ENCODE data around the gene MYH6.
"Not testable (repeated sequence)": the region's sequence is repeated elsewhere in the genome, so short reads cannot be mapped to it uniquely, and the experiment has no call there.

MYH6 gene

DNA sequence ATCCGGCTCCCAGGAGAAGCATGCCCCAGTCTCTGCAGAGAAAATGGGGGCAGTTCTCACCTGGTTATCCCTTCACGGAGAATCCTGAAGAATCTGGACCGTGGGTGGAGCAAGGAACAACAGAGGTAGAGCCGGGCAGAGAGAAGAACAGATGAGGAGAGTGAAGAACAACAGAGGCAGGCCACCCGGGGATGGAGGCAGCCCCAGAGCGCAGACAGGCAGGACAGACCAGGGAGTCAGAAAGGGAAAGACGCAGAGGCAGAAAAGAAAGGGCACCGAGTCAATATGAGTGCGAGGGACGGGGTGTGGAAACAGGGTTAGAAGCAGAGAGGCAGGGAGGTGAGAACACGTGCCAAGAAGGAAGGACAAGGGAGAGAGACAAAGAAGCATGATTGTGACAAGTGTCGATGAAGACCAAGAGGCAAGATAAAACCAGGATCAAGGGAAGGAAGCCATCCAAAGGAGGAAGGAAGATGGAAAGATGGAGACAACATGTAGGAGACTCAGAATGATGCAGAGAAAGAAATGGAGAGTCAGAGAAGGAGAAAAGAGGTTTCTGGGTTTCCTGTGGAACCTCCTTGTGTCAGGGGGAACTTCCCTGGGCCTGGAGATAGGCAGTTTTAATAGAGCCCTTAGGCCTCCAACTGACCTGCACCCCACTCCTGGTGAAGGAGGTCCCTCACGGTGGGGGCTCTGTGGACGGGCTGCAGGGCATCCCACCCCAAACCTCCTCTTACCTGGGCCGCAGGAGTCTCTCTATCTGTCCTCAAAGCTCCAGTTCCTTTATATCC, at the start of gene MYH6:
TSS of gene MYH6 (minus strand) at position 758 of the 791 bp plus-strand sequence. CDS start 1,050 bp downstream, outside the sequence.
- DNase-seq = no peak

DNA sequence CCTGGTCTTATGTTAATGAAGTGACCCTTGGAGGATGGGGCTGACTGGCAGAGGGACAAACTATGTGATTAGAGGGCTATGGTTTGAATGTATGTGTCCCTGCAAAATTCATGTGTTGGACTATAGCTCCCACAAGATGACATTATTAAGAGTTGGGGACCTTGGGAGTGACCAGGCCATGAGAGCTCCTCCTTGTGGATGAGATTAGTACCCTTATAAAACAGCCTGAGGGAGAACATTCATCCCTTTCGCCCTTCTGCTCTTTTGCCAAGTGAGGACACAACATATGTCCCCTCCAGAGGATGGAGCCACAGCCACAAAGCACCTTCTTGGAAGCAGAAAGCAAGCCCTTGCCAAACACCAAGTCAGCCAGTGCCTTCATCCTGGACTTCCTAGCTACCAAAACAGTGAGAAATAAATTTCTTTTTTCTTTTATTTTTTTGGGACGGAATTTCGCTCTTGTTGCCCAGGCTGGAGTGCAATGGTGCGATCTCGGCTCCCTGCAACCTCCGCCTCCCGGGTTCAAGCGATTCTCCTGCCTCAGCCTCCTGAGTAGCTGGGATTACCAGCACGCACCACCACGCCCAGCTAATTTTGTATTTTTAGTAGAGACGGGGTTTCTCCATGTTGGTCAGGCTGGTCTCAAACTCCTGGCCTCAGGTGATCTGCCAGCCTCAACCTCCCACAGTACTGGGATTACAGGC, 49.0 kb upstream of the MYH6 start:
- DNase-seq = not testable (repeated sequence)

DNA sequence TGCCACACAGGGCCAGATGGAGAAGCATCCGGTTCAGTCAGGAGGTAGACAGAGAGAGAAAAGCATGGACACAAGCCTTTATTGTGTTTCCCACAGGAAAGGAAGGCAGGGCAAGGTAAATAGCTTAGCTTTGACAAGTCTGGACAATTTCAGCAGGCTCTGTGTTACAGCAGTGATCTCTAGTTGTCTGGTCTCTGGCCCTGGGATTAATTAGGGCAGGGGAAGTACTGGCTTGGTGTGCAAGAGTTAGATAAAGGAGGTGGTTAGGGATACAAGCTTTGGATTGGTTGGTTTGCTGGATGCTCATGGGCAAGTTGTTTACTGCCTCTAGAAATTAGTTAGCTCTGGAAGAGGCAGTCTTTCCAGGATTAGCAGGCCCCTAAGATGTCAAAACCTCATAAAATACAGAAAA, 46.4 kb upstream of the MYH6 start:
- DNase-seq = no peak

DNA sequence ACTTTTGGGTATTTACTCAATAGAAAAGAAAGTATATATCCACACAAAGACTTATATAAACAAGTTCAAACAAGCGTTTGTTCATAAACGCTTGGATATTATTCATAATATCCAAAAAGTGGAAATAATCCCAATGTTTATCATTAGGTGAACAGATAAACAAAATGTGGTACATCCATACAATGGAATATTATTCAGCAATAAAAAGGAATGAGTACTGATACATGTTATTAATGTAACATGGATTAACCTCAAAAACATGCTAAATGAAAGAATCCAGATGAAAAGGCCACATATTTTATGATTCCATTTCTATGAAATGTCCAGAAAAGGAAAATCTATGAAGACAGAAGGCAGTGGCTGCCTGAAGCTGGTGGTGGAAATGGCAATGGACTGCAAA, 44.2 kb upstream of the MYH6 start:
- DNase-seq = no peak

DNA sequence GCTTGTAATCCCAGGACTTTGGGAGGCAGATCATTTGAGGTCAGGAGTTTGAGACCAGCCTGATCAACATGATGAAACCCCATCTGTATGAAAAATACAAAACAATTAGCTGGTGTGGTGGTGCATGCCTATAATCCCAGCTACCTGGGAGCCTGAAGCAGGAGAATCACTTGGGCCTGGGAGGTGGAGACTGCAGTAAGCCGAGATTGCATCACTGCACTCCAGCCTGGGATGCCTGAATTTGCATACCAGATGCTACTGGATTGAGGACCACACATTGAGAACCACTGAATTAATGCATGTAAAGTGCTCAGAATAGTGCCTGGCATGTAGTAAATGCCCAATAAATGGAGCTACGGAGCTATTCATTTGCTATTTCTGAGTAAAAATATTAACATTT, 42.3 kb upstream of the MYH6 start:
- no peak for DNase-seq

DNA sequence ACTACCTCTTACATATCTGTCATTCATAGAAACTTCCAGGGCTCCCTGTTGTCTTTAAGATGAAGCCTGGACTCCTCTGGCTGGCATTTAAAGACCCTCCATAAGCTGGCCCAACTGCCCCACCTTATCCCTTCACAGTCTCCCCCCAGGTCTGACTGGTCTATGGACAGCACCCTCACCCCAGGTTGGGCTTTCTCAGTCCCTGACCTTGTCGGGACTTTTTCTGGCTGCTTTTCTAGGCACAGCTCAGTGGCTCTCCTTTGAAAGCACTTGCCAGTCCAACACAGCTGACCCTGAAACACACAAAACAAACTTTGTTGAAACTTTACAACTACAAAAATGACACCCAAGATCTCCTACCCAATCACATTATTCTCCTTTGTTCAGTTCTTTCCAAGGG, 41.2 kb upstream of the MYH6 start:
- DNase-seq = no peak

DNA sequence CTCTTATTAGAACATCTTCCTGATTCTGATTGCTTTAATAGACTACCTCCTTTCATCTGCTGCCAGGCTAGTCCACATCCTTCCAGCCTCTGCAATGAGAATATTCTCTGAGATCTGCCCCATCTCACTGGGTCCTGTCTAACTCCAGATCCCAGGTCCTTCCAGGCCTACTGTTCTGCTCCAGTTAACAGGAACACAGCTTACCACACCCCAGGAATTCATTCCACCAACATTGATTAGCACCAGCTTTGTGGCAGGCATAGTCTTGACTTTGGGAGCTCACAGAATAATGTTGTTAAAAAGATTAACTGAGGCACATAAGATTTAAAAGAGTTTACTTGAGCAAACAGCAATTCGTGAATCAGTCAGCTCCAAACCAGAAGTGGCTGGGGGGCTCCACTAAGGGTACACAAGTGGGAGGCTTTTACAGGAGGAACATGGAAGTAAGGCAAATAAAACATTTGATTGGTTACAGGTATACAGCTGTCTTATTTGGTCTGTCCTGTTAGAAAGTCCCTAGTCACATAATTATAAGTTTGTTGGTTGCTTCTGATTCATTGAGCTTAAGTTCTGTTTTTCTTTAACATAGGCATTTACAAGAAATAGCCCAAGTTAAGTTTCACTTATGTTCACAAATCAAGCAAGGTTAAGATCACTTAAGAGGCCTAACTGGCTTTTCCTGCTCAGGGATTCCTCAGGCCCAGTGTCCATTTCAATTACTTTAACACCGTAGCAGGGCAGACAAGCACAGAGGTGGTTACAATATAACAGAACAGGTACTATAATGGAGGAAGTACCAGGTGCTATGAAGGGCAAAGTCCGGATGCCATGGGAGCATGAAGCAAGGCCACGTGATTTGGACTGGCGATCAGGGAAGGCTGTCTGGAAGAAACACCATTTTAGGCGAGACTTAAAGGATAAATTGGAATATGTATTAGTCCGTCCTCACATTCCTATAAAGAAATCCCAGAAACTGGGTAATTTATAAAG, 39.6 kb upstream of the MYH6 start:
- DNase-seq = no peak

DNA sequence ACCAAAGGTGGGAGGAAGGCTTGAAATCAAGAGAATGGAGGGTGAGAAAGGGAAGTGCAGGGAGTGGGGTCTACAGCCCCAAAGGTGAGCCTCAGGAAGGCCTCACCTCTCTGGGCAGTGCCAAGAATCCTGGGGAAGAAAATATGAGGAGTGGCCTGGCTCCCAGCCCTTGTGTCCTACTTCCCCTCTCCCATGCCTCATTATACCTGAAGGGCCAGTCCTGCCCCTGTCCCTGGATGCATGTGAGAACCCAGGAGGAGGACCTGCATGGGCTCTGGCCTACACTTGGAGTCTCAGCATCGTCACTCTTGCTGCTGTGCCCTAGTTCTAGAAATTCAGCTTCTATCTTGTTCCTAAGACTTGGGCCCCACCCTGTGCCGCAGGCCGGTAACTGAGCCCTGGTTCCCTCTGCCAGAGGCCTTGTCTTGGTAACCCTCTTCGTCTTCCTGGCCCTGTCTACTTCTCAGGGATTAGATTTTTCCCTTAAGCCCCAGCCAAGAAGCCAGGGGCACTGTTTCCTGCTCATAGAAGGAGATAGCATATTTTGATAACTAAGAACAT, 38.3 kb upstream of the MYH6 start:
- DNase-seq = no peak

DNA sequence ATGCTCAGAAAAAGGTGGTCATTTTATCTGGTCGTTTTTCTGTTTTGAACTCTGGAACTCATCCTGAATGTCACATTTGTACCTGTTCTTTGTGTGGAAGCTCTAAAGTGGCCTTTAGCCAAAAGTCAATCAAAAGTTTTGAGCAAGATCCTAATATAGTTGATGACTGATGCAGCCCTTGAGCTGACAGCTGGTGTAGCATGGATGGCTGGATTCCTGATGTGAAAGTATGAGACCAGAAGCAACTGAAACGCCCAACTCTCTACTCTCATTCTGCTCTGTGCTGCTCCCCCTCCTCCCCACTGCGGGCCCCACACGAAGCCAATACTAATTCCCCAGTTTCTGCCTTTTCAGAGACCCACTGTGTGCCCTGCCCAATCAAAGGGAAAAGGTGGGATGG, 37.7 kb upstream of the MYH6 start:
- no peak for DNase-seq

DNA sequence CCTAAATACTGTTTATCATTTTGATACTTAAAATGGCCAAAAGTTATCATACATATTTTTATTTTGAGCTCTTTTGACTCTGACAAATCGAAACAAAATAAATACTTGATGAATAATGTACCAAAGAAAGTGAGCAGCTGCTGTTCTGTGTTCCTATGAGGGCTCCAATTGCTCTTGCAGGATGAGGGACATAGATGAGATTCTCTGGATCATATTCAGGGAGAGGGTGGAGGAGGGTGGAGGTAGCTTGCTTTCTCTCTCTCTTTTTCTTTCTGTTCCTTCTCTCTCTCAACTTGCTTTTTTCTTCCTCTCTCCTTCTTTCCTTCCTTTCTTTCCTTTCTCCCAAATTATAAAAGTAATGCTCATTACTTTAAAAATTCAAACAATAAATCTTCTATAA, 36.2 kb upstream of the MYH6 start:
- no peak for DNase-seq

DNA sequence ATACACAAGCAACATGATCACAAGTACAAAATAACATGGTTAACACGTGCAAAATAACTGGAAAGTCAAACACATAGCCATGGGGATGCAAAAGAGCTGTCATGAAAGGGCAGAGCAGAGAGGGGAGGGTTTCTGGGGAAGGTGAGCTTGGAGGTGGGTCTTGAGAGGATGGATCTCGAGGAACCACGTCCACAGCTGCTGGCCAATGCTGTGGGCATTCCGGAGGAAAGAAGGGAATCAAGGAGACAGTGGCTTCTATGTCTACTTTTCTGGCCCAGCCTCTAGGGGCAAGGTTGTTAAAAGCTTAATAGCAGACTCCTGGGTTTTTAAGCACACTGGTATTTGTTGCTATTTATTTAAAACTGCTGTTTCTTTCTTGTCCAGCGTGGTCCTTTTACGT, 35.8 kb upstream of the MYH6 start:
- no peak for DNase-seq

DNA sequence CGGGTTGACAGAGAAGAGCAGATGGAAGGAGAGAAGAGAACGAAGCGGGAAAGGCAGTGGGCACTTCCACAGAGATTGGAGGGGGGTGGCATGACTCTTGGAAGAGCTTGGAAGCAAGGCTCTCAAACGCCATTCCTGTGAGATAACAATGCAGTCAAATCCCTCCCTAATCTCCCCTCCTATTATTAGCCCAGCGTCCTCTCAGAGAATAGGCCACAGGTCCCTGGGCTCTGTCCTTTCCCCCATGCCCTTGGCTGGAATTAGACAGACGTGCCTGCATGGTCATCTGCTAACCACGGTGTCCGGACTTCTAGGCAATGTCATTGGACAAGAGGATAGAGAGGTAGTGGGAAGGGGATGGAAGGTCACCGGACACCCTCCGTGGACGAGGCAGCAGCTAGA, 35.3 kb upstream of the MYH6 start:
- no peak for DNase-seq

DNA sequence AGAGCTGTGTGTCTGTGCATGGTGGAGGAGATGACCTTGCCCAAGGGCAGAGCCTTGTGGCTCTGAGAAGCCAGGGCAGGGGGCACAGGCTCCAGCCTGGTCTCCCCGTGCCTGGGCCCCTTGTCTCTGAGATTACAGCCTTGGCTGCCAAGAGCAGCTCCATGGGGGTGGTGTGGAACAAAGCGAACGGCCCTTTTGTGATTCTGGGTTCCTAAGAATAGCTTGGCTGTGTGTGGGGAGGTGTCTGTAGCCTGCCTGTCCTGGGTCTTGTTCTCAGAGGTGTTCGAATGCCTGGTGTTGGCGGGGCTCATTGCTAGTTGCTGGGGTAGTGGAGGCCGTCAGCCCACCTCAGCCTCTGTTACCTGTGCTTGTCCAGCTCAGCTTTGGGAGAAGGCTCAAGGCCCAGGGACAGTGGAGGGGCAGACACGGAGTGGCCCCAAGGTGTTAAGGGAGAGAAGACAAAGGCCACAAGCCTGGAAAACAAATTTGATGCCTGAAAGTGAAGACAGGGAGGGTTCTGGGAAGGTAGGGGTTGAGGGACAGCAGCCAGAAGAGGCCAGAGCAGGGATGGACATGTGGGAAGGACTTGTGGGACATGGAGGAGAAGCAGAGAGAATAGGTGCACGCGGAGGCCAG, 34.8 kb upstream of the MYH6 start:
- no peak for DNase-seq

DNA sequence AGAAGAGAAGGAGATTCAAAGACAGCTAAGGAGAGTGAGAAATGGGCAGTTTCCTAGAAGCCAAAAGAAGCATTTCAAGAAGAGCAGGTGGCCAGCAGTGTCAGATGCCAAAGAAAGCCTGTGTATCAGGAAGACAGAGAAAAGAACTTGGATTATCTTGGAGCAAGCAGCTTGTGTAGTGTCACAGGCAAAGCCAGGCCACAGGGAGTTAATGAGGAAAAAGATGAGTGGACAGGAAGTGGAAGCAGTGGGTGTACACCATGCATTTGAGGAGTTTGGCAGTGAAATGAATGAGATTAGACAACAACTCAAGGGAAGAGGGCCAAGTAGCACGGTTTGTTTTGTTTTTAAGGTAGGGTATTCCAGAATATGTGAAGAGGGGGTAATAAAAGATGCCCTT, 33.0 kb upstream of the MYH6 start:
- DNase-seq = no peak

DNA sequence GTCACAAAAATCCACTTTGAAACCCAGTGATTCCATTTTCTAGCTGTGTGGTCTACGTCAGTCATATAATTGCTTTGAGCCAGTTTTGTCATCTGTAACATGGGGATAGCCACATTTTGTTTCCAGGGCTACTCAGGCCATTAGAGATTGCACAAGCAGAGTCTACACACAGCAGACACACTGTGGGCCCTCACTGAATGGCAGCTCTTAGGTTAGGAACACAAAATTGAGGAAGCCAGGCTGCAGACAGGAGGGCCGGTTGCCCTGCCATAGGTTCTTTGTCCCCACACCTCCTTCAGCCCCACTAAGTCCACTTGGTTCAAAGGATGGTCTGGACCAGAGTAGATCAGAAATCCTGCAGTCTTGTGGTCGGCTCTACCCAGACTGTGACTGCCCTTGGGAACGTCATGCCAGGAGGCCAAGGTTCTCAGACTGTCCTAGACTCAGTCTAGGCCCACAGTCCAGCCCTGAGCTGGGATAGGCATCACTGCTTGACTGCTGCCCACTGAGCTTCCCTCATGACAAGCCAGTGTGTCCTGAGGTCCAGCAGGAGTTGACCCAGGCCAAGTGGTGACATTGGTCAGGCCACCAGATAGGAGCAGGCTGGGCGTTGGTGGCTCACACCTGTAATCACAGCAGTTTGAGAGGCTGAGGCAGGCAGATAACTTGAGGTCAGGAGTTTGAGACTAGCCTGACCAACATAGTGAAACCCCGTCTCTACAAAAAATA, 31.2 kb upstream of the MYH6 start:
- no peak for DNase-seq

DNA sequence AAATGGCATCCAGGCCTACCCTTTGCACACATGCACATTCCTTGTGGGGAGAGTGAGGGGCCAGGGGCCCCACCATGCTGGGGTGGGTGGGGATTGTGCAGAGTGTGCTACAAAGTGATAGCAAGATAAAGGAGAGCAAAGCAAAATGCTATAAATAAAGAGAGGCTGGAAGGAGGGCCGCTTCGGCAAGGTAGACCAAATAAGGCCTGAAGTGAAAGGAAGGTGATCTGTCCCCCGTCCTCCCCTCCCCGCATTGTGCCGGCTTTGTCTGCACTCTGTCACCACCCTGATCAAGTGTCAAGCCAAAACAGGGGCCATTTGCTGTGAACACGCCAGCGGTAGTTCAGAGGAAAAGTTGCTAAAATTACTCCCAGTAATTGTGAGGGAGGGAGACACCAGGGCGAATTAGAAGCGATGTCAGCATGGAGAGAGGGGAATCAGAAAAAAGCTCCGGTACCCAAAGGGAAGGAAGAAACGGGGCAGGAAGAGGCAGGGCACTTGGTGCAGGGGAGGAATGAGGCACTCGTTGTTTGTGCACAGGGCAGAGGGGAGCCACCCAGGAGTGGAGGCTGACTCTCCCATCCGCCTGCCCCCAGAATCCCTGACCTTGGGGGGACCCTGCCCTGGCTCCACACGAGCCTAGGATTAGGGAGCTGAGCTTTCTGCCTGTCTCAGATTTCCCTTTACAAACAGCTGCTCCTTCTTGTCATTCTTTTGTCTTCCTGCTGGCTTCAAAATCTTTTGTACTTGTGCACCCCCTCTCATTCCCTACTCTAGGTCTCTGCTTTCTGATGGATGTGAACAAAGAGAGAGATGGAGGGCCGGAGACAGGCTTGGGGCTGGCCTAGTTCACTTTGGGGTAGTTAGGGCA, 30.3 kb upstream of the MYH6 start:
- no peak for DNase-seq

DNA sequence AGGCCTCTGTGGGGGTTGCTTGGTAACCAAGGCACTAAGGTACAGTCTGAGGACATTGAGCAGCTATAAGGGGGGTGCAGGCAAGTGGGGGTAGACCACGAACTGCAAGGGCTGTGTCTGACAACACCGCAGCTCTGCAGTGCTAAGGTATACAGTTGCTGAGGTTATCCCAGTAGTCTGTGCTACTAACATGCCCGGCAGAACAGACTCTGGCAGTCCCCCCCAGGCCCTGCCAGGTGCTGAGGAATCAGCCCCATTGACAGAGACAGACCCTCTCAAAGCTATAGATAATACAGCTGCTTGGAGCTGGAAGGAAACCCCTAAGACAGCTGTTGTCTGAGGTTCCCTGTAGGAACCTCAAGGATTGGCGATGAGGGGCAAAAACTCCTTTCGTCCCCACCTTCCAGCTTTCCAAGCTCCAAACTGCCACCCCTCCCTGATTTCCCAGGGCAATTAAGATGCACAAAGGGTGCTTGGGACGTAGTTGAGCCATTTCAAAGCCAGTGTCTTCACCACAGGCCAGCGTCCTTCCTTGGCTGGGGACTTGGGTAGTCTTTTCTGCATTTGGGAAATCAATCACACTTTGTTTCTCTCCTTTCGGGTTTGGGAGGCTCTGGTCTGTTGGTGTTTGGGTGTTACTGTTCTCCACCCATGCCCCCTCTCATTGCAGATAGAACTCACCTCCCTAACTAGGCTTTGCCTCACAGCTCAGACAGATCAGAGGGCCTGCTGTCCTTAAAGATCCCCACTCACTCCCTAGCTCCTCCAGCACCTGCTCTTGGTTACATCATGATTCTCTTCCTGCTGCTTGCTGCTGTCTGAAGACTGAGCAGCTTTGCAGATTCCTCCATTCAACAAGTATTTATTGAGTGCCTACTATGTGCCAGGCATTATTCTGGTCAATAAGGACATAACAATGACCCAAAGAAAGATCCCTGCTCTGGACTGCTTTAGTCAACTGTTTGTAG, 29.3 kb upstream of the MYH6 start:
- DNase-seq = no peak

DNA sequence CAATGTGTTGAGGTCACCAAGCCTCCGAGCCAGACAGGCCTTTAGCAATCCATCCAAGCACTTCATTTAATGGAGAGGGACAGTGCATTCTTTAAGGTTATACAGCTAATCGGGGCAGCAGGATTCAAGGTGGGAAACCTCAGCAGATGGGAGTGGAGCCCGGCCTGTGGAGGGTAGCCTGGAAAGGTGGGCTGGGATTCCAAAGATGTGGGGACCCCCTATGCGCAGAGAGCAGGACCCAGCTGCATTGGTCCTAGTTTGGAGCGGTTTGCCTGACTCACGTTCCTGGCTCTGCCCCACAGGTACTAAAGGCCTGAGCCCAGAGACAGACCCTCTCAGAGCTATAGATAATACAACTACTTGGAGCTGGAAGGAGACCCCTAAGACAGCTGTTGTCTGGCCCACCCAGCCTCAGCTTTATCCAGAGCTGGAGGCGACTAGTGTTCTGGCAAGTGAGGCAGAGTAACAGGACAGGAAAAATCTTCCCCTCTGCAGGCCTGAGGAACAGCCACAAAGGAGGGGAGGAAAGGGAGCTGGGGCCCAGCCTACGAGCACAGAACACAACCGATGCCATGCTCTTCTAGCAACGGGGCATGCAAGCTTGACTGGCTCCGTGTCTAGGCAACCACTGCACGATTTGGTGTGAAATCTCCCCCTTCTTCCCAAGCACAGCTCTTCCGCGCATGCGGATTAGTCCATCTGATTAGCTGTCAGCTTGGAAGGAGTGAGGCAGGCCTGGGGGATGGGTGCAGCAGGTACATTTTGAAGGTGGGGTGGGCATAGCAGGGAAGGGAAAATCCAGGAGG, 28.5 kb upstream of the MYH6 start:
- no peak for DNase-seq
